ENCODE results near the gene ART3.

Gene ART3

GRCh38 chr4:76153356-76153755, 78.8 kb downstream of the ART3 start:
- Histone ChIP-seq H3K4me2 (ENCODE audit: low read length) (no peak overlapping the region), H3F3A (ENCODE audit: control insufficient read depth, insufficient read depth) (no peaks in the 10 kb centered on the region; the same call in 1 of the 2 replicates), H3K79me2 (ENCODE audit: control insufficient read depth, low read length) (peaks cover 14% of the 10 kb centered on the region), H3K9me2 (replicated peaks; ENCODE audit: control insufficient read depth, low read length) (no peaks in the 10 kb centered on the region), H3K4me3 (ENCODE audit: low read length) (no peak overlapping the region), H3K4me1 (ENCODE audit: control insufficient read depth, low read length) (peaks cover 8% of the 10 kb centered on the region), H3K9me3 (ENCODE audit: control insufficient read depth, insufficient read depth, low read length) (no peaks in the 10 kb centered on the region), H3K27ac (ENCODE audit: low read depth, low read length) (no peak overlapping the region), H4K20me1 (ENCODE audit: control insufficient read depth, insufficient read depth, low read depth, low read length) (no peaks in the 10 kb centered on the region), H3K36me3 (ENCODE audit: control insufficient read depth, low read length) (no peaks in the 10 kb centered on the region), H3K27me3 (ENCODE audit: control insufficient read depth, low read length) (no peaks in the 10 kb centered on the region)
- TF ChIP-seq CTCF (IDR thresholded peaks at IDR 0.05; ENCODE audit: low read depth, low read length, poor library complexity, severe bottlenecking): no peak
- TF ChIP-seq EZH2phosphoT487 (IDR thresholded peaks at IDR 0.05; ENCODE audit: borderline replicate concordance, low read length): no peak

GRCh38 chr4:76155979-76156378, 81.5 kb downstream of the ART3 start:
- Histone ChIP-seq H4K20me1 (ENCODE audit: control insufficient read depth, insufficient read depth, low read depth, low read length) (no peaks in the 10 kb centered on the region), H3K4me3 (ENCODE audit: low read length) (no peak overlapping the region), H3K9me2 (replicated peaks; ENCODE audit: control insufficient read depth, low read length) (no peaks in the 10 kb centered on the region), H3K4me2 (ENCODE audit: low read length) (no peak overlapping the region), H3F3A (ENCODE audit: control insufficient read depth, insufficient read depth) (no peaks in the 10 kb centered on the region; the same call in 1 of the 2 replicates), H3K36me3 (ENCODE audit: control insufficient read depth, low read length) (no peaks in the 10 kb centered on the region), H3K4me1 (ENCODE audit: control insufficient read depth, low read length) (0 out of 2 replicates have a peak, but pooled peaks cover 3% of the 10 kb centered on the region), H3K9me3 (ENCODE audit: control insufficient read depth, insufficient read depth, low read length) (no peaks in the 10 kb centered on the region), H3K27ac (ENCODE audit: low read depth, low read length) (no peak overlapping the region), H3K27me3 (ENCODE audit: control insufficient read depth, low read length) (no peaks in the 10 kb centered on the region), H3K79me2 (ENCODE audit: control insufficient read depth, low read length) (no peaks in the 10 kb centered on the region)
- TF ChIP-seq CTCF (IDR thresholded peaks at IDR 0.05; ENCODE audit: low read depth, low read length, poor library complexity, severe bottlenecking): no peak
- TF ChIP-seq EZH2phosphoT487 (IDR thresholded peaks at IDR 0.05; ENCODE audit: borderline replicate concordance, low read length): no peak

GRCh38 chr4:76156635-76157034, 82.1 kb downstream of the ART3 start:
- 0 out of 2 replicates have a peak, but pooled peaks cover 3% of the 10 kb centered on the region for H3K4me1 ChIP-seq (ENCODE audit: control insufficient read depth, low read length)
- TF ChIP-seq CTCF (IDR thresholded peaks at IDR 0.05; ENCODE audit: low read depth, low read length, poor library complexity, severe bottlenecking): no peak
- no peak for TF ChIP-seq EZH2phosphoT487 (IDR thresholded peaks at IDR 0.05; ENCODE audit: borderline replicate concordance, low read length)
- no peaks in the 10 kb centered on the region for H4K20me1 ChIP-seq (ENCODE audit: control insufficient read depth, insufficient read depth, low read depth, low read length)
- no peaks in the 10 kb centered on the region for H3K36me3 ChIP-seq (ENCODE audit: control insufficient read depth, low read length)
- H3K27ac ChIP-seq (ENCODE audit: low read depth, low read length): no peak overlapping the region
- no peak overlapping the region for H3K4me3 ChIP-seq (ENCODE audit: low read length)
- no peaks in the 10 kb centered on the region for H3K79me2 ChIP-seq (ENCODE audit: control insufficient read depth, low read length)
- no peaks in the 10 kb centered on the region for H3K9me3 ChIP-seq (ENCODE audit: control insufficient read depth, insufficient read depth, low read length)
- H3K9me2 ChIP-seq (replicated peaks; ENCODE audit: control insufficient read depth, low read length): no peaks in the 10 kb centered on the region
- no peaks in the 10 kb centered on the region for H3F3A ChIP-seq (ENCODE audit: control insufficient read depth, insufficient read depth)
- no peak overlapping the region for H3K4me2 ChIP-seq (ENCODE audit: low read length)
- no peaks in the 10 kb centered on the region for H3K27me3 ChIP-seq (ENCODE audit: control insufficient read depth, low read length)

All from DOHH2 (cell line).